ENCODE data around the gene SERPINE3. TPM values are rescaled to one million over a fixed set of nuclear protein-coding genes. Genes with fewer than 3 reads are reported as not detected.

Gene SERPINE3
- total RNA-seq, 4 donors from 2014 or later = not detected

DNA sequence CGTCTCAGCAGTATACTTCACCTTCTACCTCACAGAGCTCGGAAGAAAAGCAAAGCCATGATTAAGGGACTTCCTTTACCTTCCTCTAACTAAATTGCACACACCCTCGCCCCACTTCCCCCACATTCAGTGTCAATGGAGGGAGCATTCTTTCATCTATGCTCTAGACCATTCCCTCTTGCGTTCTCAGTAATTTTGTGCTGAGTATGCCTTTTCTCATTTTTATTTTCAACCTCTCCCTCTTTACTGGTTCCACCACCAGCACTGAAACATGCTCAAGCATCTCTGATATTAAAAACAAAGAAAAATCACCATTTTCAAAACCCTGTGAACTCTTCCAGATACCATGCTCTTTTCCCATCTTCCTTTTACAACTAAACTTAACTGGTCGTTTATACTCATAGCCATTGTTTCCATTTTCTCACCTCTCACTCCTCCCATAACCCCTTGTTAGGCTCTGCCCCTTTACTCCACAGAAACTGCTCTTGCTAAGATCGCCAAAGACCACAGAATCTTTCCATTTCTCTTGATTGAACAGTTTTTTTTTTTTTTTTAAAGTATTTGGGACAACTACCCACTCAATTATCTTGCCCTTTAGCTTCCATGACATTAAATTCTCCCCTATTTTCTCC is 32.4 kb downstream of the SERPINE3 start:
- Histone ChIP-seq H3K4me1 (no peaks in the 10 kb centered on the region), H3K36me3 (peaks cover 0 to 68% (median 4%) of the 10 kb centered on the region in 3 donors)

GRCh38 chr13:51373451-51373850 is 34.0 kb downstream of the SERPINE3 start:
- no peaks in the 10 kb centered on the region for H3K4me1 ChIP-seq
- no peak overlapping the region for H3K4me3 ChIP-seq
- no peak overlapping the region for H3K27ac ChIP-seq
- peaks cover 0 to 59% (median 4%) of the 10 kb centered on the region in 3 donors for H3K36me3 ChIP-seq
- H3K9me3 ChIP-seq = no peaks in the 10 kb centered on the region
- DNase-seq = no peak
- H3K27me3 ChIP-seq = no peaks in the 10 kb centered on the region
- TF ChIP-seq POLR2A (IDR thresholded peaks at IDR 0.05) = no peak
- TF ChIP-seq, protein P1, sequence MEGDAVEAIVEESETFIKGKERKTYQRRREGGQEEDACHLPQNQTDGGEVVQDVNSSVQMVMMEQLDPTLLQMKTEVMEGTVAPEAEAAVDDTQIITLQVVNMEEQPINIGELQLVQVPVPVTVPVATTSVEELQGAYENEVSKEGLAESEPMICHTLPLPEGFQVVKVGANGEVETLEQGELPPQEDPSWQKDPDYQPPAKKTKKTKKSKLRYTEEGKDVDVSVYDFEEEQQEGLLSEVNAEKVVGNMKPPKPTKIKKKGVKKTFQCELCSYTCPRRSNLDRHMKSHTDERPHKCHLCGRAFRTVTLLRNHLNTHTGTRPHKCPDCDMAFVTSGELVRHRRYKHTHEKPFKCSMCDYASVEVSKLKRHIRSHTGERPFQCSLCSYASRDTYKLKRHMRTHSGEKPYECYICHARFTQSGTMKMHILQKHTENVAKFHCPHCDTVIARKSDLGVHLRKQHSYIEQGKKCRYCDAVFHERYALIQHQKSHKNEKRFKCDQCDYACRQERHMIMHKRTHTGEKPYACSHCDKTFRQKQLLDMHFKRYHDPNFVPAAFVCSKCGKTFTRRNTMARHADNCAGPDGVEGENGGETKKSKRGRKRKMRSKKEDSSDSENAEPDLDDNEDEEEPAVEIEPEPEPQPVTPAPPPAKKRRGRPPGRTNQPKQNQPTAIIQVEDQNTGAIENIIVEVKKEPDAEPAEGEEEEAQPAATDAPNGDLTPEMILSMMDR (IDR thresholded peaks at IDR 0.05) = no peak

More for the DNA sequence above, 32.4 kb downstream of the SERPINE3 start:
- Histone ChIP-seq H3K4me3 (no peak overlapping the region), H3K27me3 (no peaks in the 10 kb centered on the region), H3K27ac (no peak overlapping the region), H3K9me3 (no peaks in the 10 kb centered on the region)
- no peak for DNase-seq
- TF ChIP-seq, protein P1 (IDR thresholded peaks at IDR 0.05) = no peak
- TF ChIP-seq POLR2A (IDR thresholded peaks at IDR 0.05) = no peak

DNA sequence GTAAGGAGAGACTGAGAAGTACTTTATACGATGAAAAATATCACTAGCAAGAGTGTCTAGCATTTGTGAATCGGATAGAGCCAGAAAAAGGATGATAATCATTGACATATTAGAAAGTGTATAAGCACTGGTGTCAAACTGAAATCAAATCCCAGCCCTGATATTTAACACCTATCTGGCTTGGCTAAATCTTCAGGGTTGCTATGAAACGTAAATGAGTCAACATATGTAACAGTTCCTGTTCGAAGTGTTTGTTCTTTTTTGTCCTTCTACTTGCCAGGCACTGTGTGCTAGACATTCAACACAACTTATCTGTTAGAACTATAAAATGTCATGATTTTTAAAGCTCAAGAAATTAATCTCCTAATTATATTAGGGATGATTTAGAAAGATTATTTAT is 40.8 kb downstream of the SERPINE3 start:
- Histone ChIP-seq H3K9me3 (no peaks in the 10 kb centered on the region), H3K4me3 (no peak overlapping the region), H3K27me3 (no peaks in the 10 kb centered on the region), H3K27ac (no peak overlapping the region), H3K36me3 (peaks cover 0 to 47% (median 0%) of the 10 kb centered on the region in 3 donors), H3K4me1 (no peaks in the 10 kb centered on the region)
- no peak for DNase-seq
- TF ChIP-seq, protein P1 (IDR thresholded peaks at IDR 0.05) = no peak
- no peak for TF ChIP-seq POLR2A (IDR thresholded peaks at IDR 0.05)

GRCh38 chr13:51385114-51385513 is 45.6 kb downstream of the SERPINE3 start:
- H3K4me3 ChIP-seq = no peak overlapping the region
- TF ChIP-seq, protein P1 (IDR thresholded peaks at IDR 0.05) = no peak
- TF ChIP-seq POLR2A (IDR thresholded peaks at IDR 0.05) = no peak
- H3K4me1 ChIP-seq = no peaks in the 10 kb centered on the region
- no peak for DNase-seq
- no peaks in the 10 kb centered on the region for H3K9me3 ChIP-seq
- H3K36me3 ChIP-seq = peaks cover 0 to 28% (median 0%) of the 10 kb centered on the region in 3 donors
- no peaks in the 10 kb centered on the region for H3K27me3 ChIP-seq
- no peak overlapping the region for H3K27ac ChIP-seq

- Histone ChIP-seq H3K27ac (no peak overlapping the region), H3K4me1 (peaks cover 0 to 6% (median 3%) of the 10 kb centered on the region in 4 donors), H3K27me3 (no peaks in the 10 kb centered on the region), H3K9me3 (no peaks in the 10 kb centered on the region), H3K36me3 (no peaks in the 10 kb centered on the region), H3K4me3 (no peak overlapping the region)
- TF ChIP-seq, protein P1 (IDR thresholded peaks at IDR 0.05) = no peak
- no peak for TF ChIP-seq POLR2A (IDR thresholded peaks at IDR 0.05)
- DNase-seq = no peak
Measured at GRCh38 chr13:51394724-51395123, 55.2 kb downstream of the SERPINE3 start.
